NCI-H2107 treated with DMSO at 0.1 percent for 48 hours (cell line): Measurements from ENCODE around the gene EMX1.

Source experiments
- DNase-seq: peaks from one replicate; lab custom pipeline; 2025; ENCODE audit not compliant: unreplicated experiment; lab: John Stamatoyannopoulos, UW

The EMX1 gene

GRCh38 chr2:72924353-72925240 lies 7.3 kb downstream of the EMX1 start:
- DNase-seq, result no peak

- DNase-seq, result no peak
Measured at GRCh38 chr2:72925328-72925943, 8.1 kb downstream of the EMX1 start.

- DNase-seq, result no peak
Measured at GRCh38 chr2:72926368-72926767, 9.0 kb downstream of the EMX1 start.

- DNase-seq, result no peak
Measured at GRCh38 chr2:72926811-72927465, 9.6 kb downstream of the EMX1 start.

GRCh38 chr2:72927619-72928550 lies 10.6 kb downstream of the EMX1 start:
- DNase-seq, result no peak

- DNase-seq, result no peak
Measured at GRCh38 chr2:72929010-72929409, 11.7 kb downstream of the EMX1 start.

- DNase-seq, result no peak
Measured at GRCh38 chr2:72931280-72931910, 14.1 kb downstream of the EMX1 start.

GRCh38 chr2:72932045-72932740 lies 14.9 kb downstream of the EMX1 start:
- DNase-seq, result no peak

GRCh38 chr2:72932805-72933204 lies 15.5 kb downstream of the EMX1 start:
- no peak for DNase-seq

GRCh38 chr2:72933207-72933606 lies 15.9 kb downstream of the EMX1 start:
- DNase-seq, result no peak

- DNase-seq, result no peak
Measured at GRCh38 chr2:72933646-72934151, 16.4 kb downstream of the EMX1 start.

- no peak for DNase-seq
Measured at GRCh38 chr2:72934683-72935610, 17.6 kb downstream of the EMX1 start.

- DNase-seq, result no peak
Measured at GRCh38 chr2:72935611-72935957, 18.3 kb downstream of the EMX1 start.

GRCh38 chr2:72936660-72937355 lies 19.5 kb downstream of the EMX1 start:
- DNase-seq, result no peak

GRCh38 chr2:72937356-72937669 lies 20.0 kb downstream of the EMX1 start:
- DNase-seq, result no peak

GRCh38 chr2:72938455-72938854 lies 21.1 kb downstream of the EMX1 start:
- DNase-seq, result no peak

GRCh38 chr2:72940361-72940760 lies 23.0 kb downstream of the EMX1 start:
- no peak for DNase-seq

- DNase-seq, result peak; percentile 12
Measured at GRCh38 chr2:72940786-72941185, 23.5 kb downstream of the EMX1 start.
